ENCODE measurements around the gene INPP5A.

The INPP5A gene

DNA sequence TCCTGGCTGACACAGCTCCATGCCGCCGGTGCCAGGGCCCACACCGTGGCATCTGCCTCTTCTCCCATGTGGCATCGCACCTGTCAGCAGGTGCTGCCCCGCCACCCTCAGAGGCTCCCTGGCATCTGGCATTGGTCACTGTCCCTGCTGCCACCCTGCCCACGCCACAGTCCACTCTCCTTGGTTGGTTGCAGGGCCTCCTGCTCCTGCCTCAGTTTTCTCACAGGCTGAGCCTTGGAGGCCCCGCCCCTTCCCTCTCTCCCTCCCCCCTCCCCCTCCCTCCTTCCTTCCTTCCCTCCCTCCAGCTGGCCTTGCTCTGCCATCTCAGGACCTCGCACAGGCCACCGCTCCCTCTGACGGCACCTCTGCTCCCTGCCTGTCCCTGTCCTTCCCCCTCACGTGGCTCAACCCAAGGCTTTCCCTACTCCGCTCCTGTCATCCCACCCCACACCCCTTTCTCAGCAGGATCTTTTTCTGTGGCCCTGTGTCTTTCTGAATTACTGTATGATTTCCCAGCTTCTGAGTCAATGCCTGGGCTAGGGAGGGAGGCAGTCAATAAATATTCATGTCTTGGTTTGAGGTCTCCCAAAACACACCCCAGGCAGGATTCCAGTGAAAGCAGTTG is 87.4 kb downstream of the INPP5A start:
- H3K27me3 ChIP-seq (ENCODE audit: control insufficient read depth in 1 of 2, insufficient read depth in 2 of 2, low read length in 2 of 2) = no peaks in the 10 kb centered on the region
- no peaks in the 10 kb centered on the region for H3K36me3 ChIP-seq (ENCODE audit: control insufficient read depth in 1 of 2, insufficient read depth in 2 of 2, low read length in 2 of 2)
- H3K4me1 ChIP-seq (ENCODE audit: control insufficient read depth in 1 of 2, insufficient read depth in 2 of 2, low read length in 2 of 2) = peaks cover 23 to 30% of the 10 kb centered on the region in 2 donors
- no peak overlapping the region for H3K9ac ChIP-seq (ENCODE audit: low read depth in 1 of 2, low read length in 2 of 2)
- no peak overlapping the region for H3K4me3 ChIP-seq (ENCODE audit: low read depth in 1 of 2, low read length in 2 of 2)
- H3K27ac ChIP-seq (ENCODE audit: low read depth, low read length) = no peak overlapping the region
- peaks cover 1 to 8% of the 10 kb centered on the region in 2 donors for H3K9me3 ChIP-seq (ENCODE audit: control insufficient read depth in 1 of 2, low read length in 2 of 2)

DNA sequence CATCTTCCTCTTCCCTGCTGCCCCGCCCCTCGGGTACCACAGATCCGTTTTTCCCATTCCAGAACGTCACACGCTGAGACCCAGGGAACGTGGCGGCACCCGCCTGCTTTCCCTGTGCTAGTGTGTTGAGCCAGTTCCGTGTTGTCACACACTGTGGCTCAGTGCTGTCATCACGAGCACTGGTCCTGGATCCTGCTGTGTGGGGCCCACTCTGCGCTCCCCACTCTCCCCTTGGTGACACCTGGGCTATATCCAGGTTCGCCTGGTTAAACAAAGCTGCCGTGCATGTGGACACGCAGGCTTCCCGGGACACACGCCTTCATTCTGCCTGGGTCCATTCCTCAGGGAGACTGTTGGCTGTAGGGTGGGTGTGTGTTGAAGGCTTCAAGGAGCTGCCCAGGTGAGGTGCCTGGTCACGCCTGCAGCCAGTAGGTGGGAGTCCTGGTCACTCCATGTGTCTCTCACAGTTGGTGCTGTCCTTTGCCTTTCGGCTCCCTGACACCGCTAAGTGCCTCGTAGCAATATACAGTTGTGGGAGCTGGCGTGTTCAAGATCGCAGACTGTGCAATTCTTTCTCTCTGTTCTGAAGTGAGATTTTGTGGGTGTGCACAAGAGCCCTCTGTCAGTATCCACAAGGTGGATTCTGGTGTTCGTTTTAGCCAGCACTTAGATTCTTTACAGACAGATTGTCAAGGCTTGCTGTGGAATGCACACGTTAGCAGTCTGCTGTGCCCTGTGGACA is 88.6 kb downstream of the INPP5A start:
- peaks cover 25 to 36% of the 10 kb centered on the region in 2 donors for H3K4me1 ChIP-seq (ENCODE audit: control insufficient read depth in 1 of 2, insufficient read depth in 2 of 2, low read length in 2 of 2)
- H3K27me3 ChIP-seq (ENCODE audit: control insufficient read depth in 1 of 2, insufficient read depth in 2 of 2, low read length in 2 of 2) = no peaks in the 10 kb centered on the region
- H3K9me3 ChIP-seq (ENCODE audit: control insufficient read depth in 1 of 2, low read length in 2 of 2) = peaks cover 0 to 3% of the 10 kb centered on the region in 2 donors
- no peak overlapping the region for H3K27ac ChIP-seq (ENCODE audit: low read depth, low read length)
- peak overlapping the region in 1 of 2 donors; percentile 32 for H3K9ac ChIP-seq (ENCODE audit: low read depth in 1 of 2, low read length in 2 of 2)
- no peaks in the 10 kb centered on the region for H3K36me3 ChIP-seq (ENCODE audit: control insufficient read depth in 1 of 2, insufficient read depth in 2 of 2, low read length in 2 of 2)
- no peak overlapping the region for H3K4me3 ChIP-seq (ENCODE audit: low read depth in 1 of 2, low read length in 2 of 2)

DNA sequence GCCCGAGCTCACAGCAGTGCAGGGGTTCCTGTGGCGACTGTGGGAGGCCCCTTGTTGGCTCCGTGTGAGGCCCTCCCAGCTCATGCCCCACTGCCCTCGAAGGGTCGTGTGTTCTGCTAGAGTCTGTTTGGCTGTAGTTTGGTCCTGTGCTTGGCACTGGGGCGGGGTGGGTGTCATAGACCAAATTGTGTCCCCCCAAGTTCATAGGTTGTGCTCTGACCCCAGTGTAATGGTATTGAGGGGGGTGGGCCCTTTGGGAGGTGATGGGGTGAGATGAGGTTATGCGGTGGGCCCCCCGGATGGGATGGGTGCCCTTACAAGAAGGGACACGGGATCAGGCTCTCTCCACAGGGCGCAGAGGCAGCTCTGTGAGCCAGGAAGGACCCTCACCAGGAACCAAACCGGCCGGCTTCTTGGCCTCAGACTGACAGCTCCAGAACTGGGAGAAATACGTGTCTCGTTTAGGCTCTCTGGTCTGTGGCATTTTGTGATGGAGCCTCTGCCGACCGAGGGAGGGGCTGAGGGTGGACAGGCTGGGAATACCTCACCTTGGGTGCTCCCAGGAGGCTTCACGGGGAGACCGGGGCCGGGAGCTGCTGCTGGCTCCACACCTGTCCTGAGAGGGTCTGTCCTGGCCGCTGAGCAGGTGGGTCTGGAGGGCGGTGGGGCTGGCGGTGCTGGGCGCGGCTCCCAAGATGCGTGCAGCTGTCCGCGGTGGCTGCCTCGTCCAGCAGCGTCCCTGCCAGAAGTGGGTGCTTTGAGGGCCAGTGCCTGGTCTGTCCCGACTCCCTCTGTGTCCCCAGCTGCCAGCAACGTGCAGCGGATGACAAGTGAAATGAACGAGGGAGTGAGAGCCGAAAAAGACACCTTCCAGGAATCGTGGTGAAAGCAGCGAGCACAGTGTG is 89.4 kb downstream of the INPP5A start:
- peak overlapping the region in 1 of 2 donors; percentile 51 for H3K4me3 ChIP-seq (ENCODE audit: low read depth in 1 of 2, low read length in 2 of 2)
- H3K4me1 ChIP-seq (ENCODE audit: control insufficient read depth in 1 of 2, insufficient read depth in 2 of 2, low read length in 2 of 2) = peaks cover 33 to 42% of the 10 kb centered on the region in 2 donors
- no peaks in the 10 kb centered on the region for H3K27me3 ChIP-seq (ENCODE audit: control insufficient read depth in 1 of 2, insufficient read depth in 2 of 2, low read length in 2 of 2)
- no peaks in the 10 kb centered on the region for H3K36me3 ChIP-seq (ENCODE audit: control insufficient read depth in 1 of 2, insufficient read depth in 2 of 2, low read length in 2 of 2)
- peak overlapping the region in 1 of 2 donors; percentile 32 for H3K9ac ChIP-seq (ENCODE audit: low read depth in 1 of 2, low read length in 2 of 2)
- no peaks in the 10 kb centered on the region for H3K9me3 ChIP-seq (ENCODE audit: control insufficient read depth in 1 of 2, low read length in 2 of 2)
- H3K27ac ChIP-seq (ENCODE audit: low read depth, low read length) = no peak overlapping the region

DNA sequence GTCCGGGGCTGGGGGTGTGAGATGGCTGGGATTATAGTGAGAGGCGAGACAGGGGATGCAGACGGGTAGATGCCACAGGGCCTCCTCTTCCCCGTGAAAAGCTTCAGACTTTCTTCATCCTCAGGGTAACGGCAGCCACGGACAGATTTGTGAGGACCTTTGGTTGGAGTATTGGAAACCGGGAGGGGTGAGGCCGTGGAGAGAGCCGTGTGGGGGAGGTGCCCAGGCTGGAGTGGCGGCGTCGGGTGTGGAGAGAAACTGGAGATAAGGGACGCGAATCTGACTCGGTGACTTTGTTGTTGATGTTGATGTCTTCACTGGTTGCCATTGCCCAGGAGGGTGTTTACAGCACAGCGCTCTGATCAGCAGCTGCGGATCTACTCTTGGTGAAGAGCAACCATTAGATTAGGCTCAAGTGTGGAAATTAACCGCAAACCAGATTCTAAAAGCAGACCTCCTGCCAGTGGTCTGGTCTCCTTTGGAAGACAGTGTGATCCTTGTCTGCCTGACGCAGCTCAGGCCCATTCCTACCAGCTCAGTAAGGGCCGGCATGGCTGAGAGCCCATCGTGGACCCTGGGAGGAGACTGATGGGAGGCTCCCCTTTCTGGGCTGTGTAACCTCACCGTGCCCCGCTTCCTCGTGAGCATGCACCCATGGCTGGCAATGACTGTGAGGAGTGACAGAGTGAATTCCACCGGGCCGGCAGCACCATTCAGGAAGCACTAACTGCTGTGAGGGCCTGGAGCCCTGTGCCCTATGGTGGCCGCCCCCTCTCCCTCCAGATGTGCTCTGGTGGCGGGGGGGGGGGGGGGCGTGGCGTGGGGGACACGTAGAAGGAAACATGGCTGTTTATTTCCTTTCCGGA is 90.3 kb downstream of the INPP5A start:
- no peaks in the 10 kb centered on the region for H3K36me3 ChIP-seq (ENCODE audit: control insufficient read depth in 1 of 2, insufficient read depth in 2 of 2, low read length in 2 of 2)
- no peaks in the 10 kb centered on the region for H3K27me3 ChIP-seq (ENCODE audit: control insufficient read depth in 1 of 2, insufficient read depth in 2 of 2, low read length in 2 of 2)
- peak overlapping the region; percentile 79 for H3K27ac ChIP-seq (ENCODE audit: low read depth, low read length)
- H3K9ac ChIP-seq (ENCODE audit: low read depth in 1 of 2, low read length in 2 of 2) = peak overlapping the region in 1 of 2 donors; percentile 43
- peak overlapping the region; percentile 40 to 51 for H3K4me3 ChIP-seq (ENCODE audit: low read depth in 1 of 2, low read length in 2 of 2)
- H3K4me1 ChIP-seq (ENCODE audit: control insufficient read depth in 1 of 2, insufficient read depth in 2 of 2, low read length in 2 of 2) = peaks cover 38 to 46% of the 10 kb centered on the region in 2 donors
- no peaks in the 10 kb centered on the region for H3K9me3 ChIP-seq (ENCODE audit: control insufficient read depth in 1 of 2, low read length in 2 of 2)

DNA sequence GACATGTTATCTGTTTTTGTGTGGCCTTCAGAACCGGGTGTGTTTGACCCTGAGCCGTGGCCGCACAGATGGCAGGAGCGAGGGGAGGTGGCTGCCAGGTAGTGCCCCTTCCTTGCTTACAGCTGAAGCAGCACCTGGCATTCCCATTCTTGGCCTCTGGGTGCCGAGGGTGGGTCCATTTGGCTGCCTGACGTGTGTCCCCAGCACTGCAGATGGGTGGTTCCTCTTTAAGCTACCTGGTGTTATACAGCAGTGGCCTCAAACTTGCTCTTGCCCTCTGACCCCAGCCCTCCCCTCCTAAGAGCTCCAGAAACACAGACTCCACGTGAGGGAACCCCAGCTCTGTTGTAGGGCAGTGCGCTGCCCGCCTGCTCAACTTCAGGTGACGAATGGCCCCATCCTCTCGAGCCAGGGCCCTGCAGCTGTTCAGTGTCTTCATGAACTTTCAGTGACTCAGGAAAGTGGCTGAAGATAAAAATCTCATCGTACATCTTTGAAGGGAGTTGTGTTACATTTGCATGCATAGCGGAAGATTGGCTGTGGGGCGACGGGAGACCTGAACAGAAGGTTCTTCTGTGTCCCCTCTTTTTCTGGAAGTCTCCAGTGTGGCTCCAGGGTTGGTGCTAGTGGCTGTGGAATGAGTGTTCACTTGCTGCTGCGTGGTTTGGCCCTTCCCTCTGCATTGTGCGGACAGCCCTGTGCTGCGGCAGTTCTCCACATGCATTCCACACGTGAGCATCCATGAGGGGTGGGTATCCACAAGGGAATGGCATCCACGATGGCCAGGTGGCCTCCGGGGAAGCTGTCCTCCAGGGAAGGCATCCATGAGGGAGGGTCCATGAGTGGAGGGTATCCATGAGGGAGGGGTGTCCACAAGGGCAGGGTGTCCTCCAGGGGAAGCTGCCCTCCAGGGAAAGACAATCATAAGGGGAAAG is 91.6 kb downstream of the INPP5A start:
- Histone ChIP-seq H3K27me3 (ENCODE audit: control insufficient read depth in 1 of 2, insufficient read depth in 2 of 2, low read length in 2 of 2) (no peaks in the 10 kb centered on the region), H3K9ac (ENCODE audit: low read depth in 1 of 2, low read length in 2 of 2) (no peak overlapping the region), H3K36me3 (ENCODE audit: control insufficient read depth in 1 of 2, insufficient read depth in 2 of 2, low read length in 2 of 2) (no peaks in the 10 kb centered on the region), H3K4me1 (ENCODE audit: control insufficient read depth in 1 of 2, insufficient read depth in 2 of 2, low read length in 2 of 2) (peaks cover 44 to 46% of the 10 kb centered on the region in 2 donors), H3K9me3 (ENCODE audit: control insufficient read depth in 1 of 2, low read length in 2 of 2) (no peaks in the 10 kb centered on the region), H3K27ac (ENCODE audit: low read depth, low read length) (no peak overlapping the region), H3K4me3 (ENCODE audit: low read depth in 1 of 2, low read length in 2 of 2) (no peak overlapping the region)

DNA sequence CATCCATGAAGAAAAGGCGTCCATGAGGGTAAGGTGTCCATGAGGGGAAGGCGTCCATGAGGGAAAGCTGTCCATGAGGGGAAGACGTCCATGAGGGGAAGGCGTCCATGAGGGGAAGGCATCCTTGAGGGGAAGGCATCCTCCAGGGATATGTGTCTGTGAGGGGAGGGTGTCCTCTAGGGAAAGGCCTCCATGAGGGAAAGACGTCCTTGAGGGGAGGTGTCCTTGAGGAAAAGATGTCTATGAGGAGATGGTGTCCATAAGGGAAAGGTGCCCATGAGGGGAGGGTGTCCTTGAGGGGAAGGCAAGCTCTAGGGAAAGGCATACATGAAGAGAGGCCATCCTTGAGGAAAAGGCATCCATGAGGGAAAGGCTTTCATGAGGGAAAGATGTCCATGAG is 92.6 kb downstream of the INPP5A start:
- H3K27ac ChIP-seq (ENCODE audit: low read depth, low read length) = no peak overlapping the region

DNA sequence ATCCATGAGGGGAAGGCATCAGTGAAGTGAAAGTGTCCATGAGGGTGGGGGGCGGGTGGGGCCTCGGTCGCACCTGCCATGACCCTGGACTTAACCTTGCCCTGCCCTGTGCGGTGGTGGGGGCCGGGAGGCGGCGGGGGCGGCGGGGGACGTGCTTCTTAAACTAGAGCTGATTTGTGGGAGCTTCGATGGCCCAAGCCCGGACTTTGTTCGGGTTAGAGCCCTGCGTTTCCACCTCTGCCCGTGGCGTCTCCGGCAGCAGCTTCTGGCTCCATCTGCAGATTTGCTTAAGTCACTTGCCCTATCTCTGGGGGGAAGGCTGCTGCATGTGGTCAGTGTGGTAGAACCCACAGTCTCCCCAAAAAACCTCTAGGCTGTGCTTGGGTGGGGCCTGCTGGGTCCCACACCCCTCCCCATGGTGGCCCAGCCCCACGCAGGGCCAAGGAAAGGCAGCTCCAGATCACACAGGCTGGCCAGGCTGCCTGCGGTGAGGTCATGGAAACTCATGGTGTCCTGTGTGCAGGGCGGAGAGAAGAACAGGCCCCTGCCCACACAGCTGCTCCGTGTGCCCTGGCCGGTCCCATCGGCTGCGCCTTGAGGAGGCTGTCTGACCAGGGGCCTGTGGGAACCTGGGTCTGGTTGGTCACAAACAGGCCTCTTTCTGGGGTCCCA is 93.2 kb downstream of the INPP5A start:
- Histone ChIP-seq H3K4me3 (ENCODE audit: low read depth in 1 of 2, low read length in 2 of 2) (no peak overlapping the region), H3K27ac (ENCODE audit: low read depth, low read length) (peak overlapping the region; percentile 58), H3K9me3 (ENCODE audit: control insufficient read depth in 1 of 2, low read length in 2 of 2) (no peaks in the 10 kb centered on the region), H3K36me3 (ENCODE audit: control insufficient read depth in 1 of 2, insufficient read depth in 2 of 2, low read length in 2 of 2) (no peaks in the 10 kb centered on the region), H3K4me1 (ENCODE audit: control insufficient read depth in 1 of 2, insufficient read depth in 2 of 2, low read length in 2 of 2) (peaks cover 42 to 44% of the 10 kb centered on the region in 2 donors), H3K27me3 (ENCODE audit: control insufficient read depth in 1 of 2, insufficient read depth in 2 of 2, low read length in 2 of 2) (no peaks in the 10 kb centered on the region), H3K9ac (ENCODE audit: low read depth in 1 of 2, low read length in 2 of 2) (no peak overlapping the region)

More for the DNA sequence above, 92.6 kb downstream of the INPP5A start:
- Histone ChIP-seq H3K9ac (ENCODE audit: low read depth in 1 of 2, low read length in 2 of 2) (no peak overlapping the region), H3K4me3 (ENCODE audit: low read depth in 1 of 2, low read length in 2 of 2) (no peak overlapping the region), H3K9me3 (ENCODE audit: control insufficient read depth in 1 of 2, low read length in 2 of 2) (no peaks in the 10 kb centered on the region), H3K4me1 (ENCODE audit: control insufficient read depth in 1 of 2, insufficient read depth in 2 of 2, low read length in 2 of 2) (peaks cover 44 to 46% of the 10 kb centered on the region in 2 donors), H3K36me3 (ENCODE audit: control insufficient read depth in 1 of 2, insufficient read depth in 2 of 2, low read length in 2 of 2) (no peaks in the 10 kb centered on the region), H3K27me3 (ENCODE audit: control insufficient read depth in 1 of 2, insufficient read depth in 2 of 2, low read length in 2 of 2) (no peaks in the 10 kb centered on the region)

DNA sequence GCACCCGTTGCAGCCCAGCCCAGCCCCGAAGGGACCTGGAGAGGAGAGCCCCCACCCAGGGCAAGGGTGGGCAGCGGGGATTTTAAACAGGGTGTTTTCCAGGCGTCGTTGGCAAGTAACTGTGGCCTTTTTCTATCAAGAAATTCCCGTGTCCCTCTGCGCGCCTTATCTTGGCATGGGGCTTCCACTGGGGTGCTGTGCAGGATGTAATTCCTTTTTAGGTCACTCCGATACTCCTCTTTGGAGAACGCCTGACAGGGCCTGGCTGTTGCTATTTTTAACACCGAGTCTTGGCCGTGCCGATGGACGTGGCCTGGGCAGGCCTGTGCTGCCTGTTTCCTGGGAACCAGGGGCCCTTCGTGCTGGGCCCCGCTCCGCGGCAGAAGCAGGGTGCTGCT is 93.8 kb downstream of the INPP5A start:
- no peaks in the 10 kb centered on the region for H3K27me3 ChIP-seq (ENCODE audit: control insufficient read depth in 1 of 2, insufficient read depth in 2 of 2, low read length in 2 of 2)
- H3K9me3 ChIP-seq (ENCODE audit: control insufficient read depth in 1 of 2, low read length in 2 of 2) = no peaks in the 10 kb centered on the region
- no peaks in the 10 kb centered on the region for H3K36me3 ChIP-seq (ENCODE audit: control insufficient read depth in 1 of 2, insufficient read depth in 2 of 2, low read length in 2 of 2)
- no peak overlapping the region for H3K4me3 ChIP-seq (ENCODE audit: low read depth in 1 of 2, low read length in 2 of 2)
- no peak overlapping the region for H3K9ac ChIP-seq (ENCODE audit: low read depth in 1 of 2, low read length in 2 of 2)
- peak overlapping the region; percentile 58 for H3K27ac ChIP-seq (ENCODE audit: low read depth, low read length)
- H3K4me1 ChIP-seq (ENCODE audit: control insufficient read depth in 1 of 2, insufficient read depth in 2 of 2, low read length in 2 of 2) = peaks cover 42 to 44% of the 10 kb centered on the region in 2 donors

Measured in duodenal mucosa (tissue), 2 donors.